GOT3 (cell line): ENCODE measurements around the gene GRIN2A.

Source experiments
- DNase-seq: peaks from one replicate; lab custom pipeline; 2025; ENCODE audit warnings: mixed read lengths; lab: John Stamatoyannopoulos, UW

Gene GRIN2A

GRCh38 chr16:10182222-10183053 lies at the start of gene GRIN2A:
TSS of gene GRIN2A (minus strand) at chr16:10182428. CDS start at chr16:10180411, 2,017 bp downstream.
- DNase-seq: no peak

DNA sequence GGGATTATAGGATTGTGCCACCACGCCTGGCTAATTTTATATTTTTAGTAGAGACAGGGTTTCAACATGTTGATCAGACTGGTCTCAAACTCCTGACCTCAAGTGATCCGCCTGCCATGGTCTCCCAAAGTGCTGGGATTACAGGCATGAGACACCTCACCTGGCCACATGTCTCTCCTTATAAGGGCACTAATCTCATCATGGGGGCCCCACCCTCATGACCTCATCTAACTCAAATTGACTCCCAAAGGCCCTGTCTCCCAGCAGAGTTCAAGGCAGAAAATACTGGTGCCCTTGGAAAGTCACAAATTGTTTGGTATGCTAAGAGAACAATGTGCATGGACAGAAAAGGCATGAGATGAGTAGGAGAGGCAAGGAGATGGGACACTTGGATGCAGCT lies 49.3 kb upstream of the GRIN2A start:
- no peak for DNase-seq

- no peak for DNase-seq
These were observed 46.6 kb upstream of the GRIN2A start for GRCh38 chr16:10228779-10229178.

DNA sequence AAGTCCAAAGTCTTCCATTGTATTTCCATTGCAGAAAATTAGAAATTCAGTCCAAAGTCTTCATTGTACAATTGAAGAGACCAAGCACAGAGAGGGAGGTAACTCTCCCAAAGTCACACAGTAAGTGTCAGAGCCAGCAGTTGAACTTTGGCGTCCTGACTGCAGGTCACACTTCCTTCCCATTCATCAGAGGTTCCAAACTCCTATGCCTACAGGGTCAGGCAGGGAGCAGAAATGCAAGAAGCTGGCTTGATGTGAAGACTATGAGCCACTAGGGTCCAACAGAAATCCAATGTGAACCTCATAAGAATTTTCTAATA lies 44.7 kb upstream of the GRIN2A start:
- no peak for DNase-seq

- no peak for DNase-seq
These were observed 44.1 kb upstream of the GRIN2A start for GRCh38 chr16:10226141-10226986.

GRCh38 chr16:10225653-10226052 lies 43.4 kb upstream of the GRIN2A start:
- DNase-seq: no peak

- DNase-seq: no peak
These were observed 42.6 kb upstream of the GRIN2A start for GRCh38 chr16:10224850-10225249.

DNA sequence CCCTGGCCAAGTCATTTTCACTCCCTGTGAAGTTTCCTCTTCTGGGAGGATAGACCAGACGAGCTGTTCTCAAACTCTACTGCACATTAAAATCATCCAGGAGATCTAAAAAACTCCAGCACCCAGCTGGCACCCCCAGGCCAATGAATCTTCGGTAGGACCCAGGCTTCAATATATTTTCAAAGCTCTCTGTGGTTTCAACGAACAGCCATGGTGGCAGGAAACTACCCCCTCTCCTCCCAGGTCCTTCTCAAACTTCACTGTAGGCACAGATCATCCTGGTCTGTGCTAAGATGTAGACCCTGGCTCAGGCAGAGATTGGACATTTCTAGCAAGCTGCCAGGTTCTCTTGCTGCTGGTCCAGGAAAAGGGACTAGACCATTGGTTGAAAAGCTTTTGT lies 38.7 kb upstream of the GRIN2A start:
- DNase-seq: no peak

- no peak for DNase-seq
These were observed 37.5 kb upstream of the GRIN2A start for GRCh38 chr16:10219742-10220141.

DNA sequence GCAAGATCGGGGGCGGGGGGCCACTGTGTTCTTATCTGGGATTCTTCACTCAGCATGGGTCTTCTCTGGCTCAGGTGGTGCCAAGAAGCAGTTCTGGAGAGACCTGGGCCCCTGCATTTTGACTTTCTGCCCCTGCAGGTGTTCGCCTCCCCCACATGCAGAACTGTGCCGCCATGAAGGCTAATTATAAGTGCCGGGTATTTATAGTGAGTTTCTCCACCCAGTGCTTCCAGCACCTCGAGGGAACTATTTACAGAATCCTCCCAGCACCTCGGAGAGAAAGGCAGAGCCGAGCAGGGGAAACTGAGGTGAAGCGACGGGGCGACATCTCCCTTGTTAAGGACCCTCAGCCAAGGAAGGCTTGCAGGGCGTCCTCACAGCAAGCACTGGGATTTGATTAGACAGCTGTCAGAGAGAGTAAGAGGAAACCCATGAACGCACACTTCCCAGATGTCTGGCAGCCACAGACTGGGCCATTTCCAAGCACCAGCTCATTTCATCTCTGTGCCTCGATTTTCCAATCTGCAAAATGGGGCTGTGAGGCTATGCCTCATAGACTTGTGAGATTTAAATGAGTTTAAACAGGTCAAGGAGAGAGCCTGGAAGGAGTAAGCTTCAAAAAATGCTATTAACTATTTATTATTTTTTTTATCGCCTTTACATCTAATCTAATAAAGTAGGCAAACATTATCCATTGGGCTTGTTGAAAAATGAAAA lies 36.4 kb upstream of the GRIN2A start:
- DNase-seq: no peak

GRCh38 chr16:10213748-10214147 lies 31.5 kb upstream of the GRIN2A start:
- no peak for DNase-seq

- DNase-seq: no peak
These were observed 28.7 kb upstream of the GRIN2A start for GRCh38 chr16:10210944-10211343.

GRCh38 chr16:10206865-10207264 lies 24.6 kb upstream of the GRIN2A start:
- DNase-seq: no peak

- DNase-seq: no peak
These were observed 24.0 kb upstream of the GRIN2A start for GRCh38 chr16:10206215-10206614.

DNA sequence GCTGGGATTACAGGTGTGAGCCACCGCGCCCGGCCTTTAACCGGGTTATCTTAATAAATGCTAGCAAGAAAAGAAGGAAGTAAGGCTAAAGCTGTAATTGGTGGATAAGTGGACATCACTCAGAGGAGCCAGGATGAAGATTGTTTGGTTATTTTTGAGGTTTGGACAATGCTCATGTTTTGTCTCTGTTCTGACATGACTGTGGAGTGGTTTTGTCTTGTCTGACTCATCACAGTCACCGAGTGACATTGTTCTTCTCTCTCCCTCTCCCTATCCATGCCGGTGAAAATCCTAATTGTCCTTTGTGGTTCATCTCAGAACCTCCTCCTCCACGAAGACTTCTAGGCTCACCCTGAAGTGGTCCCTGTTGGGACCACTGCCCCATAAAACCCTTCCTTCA lies 23.5 kb upstream of the GRIN2A start:
- DNase-seq: no peak

DNA sequence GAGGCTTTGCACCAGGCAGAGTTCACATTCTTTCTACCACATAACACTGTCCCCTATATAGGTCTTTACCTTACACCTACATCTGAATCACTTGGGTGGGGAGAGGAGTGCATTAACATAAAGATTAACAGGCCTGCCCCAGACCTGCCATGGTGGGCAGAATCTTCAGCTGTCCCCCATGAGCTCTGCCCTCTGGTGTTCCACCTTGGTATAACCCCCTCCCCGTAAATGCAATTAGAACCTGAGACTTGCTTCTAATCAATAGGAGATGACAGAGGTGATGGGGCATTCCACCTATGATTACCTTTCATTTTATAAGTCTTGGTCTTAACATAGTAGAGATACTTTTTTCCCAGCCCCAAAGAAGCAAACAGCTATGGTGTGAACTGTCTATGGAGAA lies 20.4 kb upstream of the GRIN2A start:
- no peak for DNase-seq

- no peak for DNase-seq
These were observed 18.7 kb upstream of the GRIN2A start for GRCh38 chr16:10200637-10201586.

DNA sequence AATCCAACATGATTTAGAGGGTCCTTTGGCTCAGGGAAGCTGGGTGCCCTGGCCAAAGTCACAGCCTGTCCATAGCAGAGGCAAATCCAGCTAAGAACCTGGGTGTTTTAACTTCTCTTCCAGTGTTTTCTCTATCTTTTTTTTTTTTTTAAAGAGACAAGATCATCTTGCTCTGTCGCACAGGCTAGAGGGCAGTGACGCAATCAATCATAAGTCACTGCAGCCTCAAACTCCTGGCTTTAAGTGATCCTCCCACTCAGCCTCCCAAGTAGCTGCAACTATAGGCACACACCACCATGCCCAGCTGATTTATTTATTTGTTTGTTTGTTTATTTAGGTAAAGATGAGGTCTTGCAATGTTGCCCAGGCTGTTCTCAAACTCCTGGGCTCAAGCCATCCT lies 14.8 kb upstream of the GRIN2A start:
- DNase-seq: no peak

DNA sequence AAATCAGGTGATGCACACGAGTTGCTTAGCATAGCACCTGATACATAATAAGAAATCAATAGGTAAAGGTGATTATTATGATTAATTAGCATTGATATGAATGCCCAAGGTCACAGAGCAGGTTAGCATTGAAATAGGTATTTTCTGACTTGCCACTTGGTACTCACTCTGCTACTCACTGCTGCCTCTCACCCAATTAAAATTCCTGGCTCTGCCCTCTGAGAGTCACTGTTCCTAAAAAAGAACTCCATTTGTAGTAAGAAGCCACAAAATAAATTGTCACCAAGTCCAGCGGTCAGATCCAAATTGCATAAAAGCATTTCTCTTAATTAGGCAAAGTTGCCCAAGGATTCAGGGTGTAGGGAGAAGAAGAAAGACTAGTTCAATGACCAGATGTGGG lies 8.9 kb upstream of the GRIN2A start:
- DNase-seq: no peak

DNA sequence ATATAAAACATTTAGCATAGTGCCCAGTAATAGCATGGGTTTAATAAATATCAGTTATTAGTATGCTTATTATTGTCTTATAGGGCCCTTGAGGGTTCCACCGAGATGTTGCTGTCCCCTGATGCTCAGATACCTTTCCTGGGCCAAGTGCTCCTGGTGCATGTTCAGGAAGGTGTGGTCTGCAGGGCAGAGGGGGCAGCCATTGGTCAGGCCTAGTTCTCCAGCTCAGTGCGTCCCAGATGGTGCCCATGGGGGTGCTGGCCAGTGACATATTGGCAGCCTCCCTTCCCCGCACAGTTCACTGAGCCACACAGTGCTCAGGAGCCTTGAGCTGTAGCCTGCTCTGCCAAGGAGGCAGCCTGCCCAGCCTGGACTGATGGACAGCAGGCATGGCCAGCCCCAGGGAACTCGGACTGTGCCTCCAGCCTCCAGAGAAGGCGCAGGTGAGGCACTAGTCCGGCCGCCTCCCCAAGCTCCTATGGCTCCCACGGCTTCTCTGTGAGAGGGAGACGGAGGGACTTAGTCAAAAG lies 7.7 kb upstream of the GRIN2A start:
- DNase-seq: no peak

DNA sequence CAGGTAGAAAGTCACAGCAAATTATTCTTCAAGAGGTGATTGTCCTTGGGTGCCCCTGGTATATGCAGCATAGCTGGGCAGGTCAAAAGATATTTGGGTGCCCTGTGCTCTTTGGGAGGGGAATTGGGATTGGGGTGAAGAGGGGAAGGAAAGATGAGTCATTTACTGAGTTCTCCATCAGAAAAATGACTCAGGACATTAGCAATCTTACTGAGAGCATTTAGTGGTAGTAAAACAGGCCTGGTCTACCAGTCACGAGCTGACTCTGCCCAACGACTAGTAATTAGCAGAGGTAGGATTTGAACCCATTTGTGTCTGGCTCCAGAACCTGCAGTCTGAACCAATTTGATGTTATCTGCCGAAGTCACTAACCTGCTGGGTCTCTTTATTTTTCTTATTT lies 6.0 kb upstream of the GRIN2A start:
- no peak for DNase-seq
